ENCODE data around the gene ATP2A3.
A peak's percentile ranks its signal among the peaks of the same experiment; 100 is the strongest.

Gene ATP2A3

DNA sequence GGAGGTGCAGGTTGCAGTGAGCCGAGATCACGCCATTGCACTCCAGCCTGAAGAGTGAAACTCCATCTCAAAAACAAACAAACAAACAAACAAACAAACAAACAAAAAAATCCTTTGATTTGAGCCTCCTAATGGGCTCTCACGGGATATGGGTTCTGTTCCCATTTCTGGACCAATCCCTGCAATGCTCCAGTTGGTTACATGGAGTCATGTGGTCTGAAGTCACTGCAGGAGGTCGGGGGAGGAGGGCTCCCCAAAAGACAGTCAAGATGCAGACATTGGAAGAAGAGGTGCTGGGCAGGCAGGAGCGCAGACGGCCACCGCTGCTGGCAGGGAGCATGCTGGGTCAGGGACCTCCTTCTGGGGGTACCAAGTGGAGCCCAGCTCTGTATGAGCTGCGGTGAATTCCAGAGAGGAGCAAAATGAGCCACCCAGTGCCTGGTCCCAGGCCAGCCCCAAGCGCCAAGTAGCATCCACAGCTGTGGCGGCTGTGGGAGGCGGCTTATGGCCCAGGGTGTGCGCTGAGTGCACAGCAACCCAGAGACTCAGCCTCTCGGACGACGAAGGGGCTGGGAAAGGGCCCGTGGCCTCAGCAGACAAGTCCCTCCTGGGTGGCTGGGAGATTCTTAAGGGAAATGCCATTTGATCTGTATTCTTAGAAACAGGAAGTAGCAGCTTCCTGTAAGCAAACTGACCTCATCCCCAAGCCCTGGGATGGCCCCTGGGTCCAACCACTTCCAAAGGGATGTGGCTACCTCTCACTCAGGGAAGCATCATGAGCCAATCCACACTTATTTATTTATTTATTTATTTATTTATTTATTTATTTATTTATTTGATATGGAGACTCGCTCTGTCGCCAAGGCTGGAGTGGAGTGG lies 19.6 kb upstream of the ATP2A3 start:
- H3K4me1 Mint-ChIP-seq (ENCODE audit: low read depth) = peaks cover 8% of the 10 kb centered on the region
- DNase-seq (ENCODE audit: low spot score) = no peak
- no peak overlapping the region for H3K4me3 Mint-ChIP-seq
- peaks cover 2% of the 10 kb centered on the region for H3K27me3 Mint-ChIP-seq (ENCODE audit: low read depth)
- no peaks in the 10 kb centered on the region for H3K9me3 Mint-ChIP-seq
- H3K27ac Mint-ChIP-seq = no peak overlapping the region
- H3K36me3 Mint-ChIP-seq (ENCODE audit: low read depth) = no peaks in the 10 kb centered on the region

DNA sequence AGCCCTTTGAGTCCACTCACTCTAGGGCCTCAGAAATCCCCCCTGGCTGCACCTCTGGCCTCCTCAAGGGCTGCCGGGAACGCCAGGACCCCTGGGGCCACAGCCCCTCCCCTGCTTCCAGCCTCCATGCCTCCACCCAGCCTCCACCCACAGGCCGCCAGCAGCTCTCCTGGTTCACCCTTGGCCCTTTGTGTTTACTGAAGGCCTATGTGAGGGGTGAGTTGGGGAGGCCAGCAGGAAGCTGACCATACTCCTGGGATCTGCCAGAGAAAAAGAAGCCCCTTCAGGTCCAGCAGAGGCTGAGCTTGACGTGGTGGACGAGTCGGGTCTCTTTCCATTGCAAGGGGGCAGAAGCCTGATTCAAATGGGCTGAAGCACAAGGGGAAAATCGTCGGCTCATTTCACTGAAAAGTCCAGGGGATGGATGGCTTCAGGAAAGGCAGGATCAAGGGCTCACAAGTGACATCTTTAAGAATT lies 18.3 kb upstream of the ATP2A3 start:
- H3K36me3 Mint-ChIP-seq (ENCODE audit: low read depth) = no peaks in the 10 kb centered on the region
- no peak for DNase-seq (ENCODE audit: low spot score)
- no peak overlapping the region for H3K27ac Mint-ChIP-seq
- H3K9me3 Mint-ChIP-seq = no peaks in the 10 kb centered on the region
- no peak overlapping the region for H3K4me3 Mint-ChIP-seq
- H3K4me1 Mint-ChIP-seq (ENCODE audit: low read depth) = peaks cover 8% of the 10 kb centered on the region
- peaks cover 2% of the 10 kb centered on the region for H3K27me3 Mint-ChIP-seq (ENCODE audit: low read depth)

DNA sequence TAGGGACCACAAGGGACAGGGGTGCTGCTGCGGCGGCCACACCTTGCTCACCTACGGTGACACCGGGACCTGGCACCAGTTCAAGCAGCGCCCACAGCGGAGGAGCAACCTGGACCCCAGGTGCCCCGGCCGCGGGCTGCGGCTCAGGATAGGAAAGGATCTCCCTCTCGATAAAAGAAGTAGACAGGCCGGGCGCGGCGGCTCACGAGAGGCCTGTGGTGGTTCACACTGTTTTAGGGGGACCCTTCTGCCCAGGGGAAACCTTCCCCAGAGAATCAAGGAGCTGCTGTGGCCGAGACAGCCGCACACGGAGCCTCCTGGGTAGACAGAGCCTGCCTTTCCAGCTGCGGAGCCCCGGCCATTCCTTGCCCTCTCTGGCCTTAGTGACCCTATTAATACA lies 17.9 kb upstream of the ATP2A3 start:
- Mint-ChIP-seq H3K4me3 (no peak overlapping the region), H3K27me3 (ENCODE audit: low read depth) (peaks cover 2% of the 10 kb centered on the region), H3K36me3 (ENCODE audit: low read depth) (no peaks in the 10 kb centered on the region), H3K27ac (no peak overlapping the region), H3K4me1 (ENCODE audit: low read depth) (peaks cover 8% of the 10 kb centered on the region), H3K9me3 (no peaks in the 10 kb centered on the region)
- no peak for DNase-seq (ENCODE audit: low spot score)

DNA sequence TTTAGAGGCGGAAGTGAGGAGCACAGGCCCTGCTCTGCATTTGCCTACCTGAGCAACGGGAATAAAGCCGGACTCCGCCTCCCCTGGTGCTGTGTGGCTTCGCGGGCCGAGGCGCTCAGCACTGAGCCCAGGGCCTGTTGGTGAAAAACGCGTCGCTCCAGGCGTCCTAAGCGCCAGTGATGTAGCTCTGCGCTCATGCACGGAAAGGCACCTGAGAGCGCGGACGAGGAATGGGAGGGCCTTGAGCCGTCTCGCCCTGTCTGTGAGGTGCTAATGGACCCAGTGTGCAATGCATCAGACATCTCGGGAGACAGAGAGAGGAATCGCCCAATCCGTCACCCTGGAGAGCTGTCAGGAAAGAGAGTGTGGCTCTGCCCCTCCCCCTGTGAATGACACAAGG lies 17.2 kb upstream of the ATP2A3 start:
- no peak overlapping the region for H3K27ac Mint-ChIP-seq

DNA sequence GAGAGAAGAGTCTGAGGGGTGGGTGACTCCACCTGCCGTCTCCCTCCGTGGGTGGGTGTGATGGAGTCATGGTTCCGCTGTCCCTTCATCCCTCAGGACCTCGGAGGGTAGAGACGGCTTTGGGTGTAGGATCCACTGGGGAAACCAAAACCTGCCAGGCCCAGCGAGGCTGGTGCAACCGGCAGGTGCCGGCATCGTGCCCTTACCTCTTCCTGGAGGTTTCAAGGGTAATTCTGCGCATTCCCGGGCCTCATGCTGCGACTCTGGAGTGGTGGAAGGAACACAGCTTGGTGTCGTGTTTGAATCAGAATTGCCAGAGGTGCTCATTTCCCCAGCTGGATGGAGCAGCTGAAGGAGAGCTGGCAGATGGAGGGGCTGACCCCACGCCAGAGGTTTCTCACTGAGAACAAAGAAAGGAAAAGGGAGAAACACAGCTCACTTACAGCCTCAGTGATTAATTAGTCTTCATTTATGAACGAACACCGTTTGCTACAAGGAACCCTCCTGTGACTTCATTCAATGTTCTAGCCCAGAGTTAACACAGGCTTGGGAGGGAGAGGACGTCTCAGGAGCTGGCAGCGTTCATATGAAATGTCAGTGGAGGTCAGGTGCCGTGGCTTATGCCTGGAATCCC lies 16.3 kb upstream of the ATP2A3 start:
- Mint-ChIP-seq H3K27ac (no peak overlapping the region), H3K9me3 (no peaks in the 10 kb centered on the region), H3K4me1 (ENCODE audit: low read depth) (peaks cover 8% of the 10 kb centered on the region), H3K36me3 (ENCODE audit: low read depth) (no peaks in the 10 kb centered on the region), H3K4me3 (no peak overlapping the region), H3K27me3 (ENCODE audit: low read depth) (peaks cover 2% of the 10 kb centered on the region)
- no peak for DNase-seq (ENCODE audit: low spot score)

More for the DNA sequence above, 17.2 kb upstream of the ATP2A3 start:
- Mint-ChIP-seq H3K4me3 (no peak overlapping the region), H3K27me3 (ENCODE audit: low read depth) (peaks cover 2% of the 10 kb centered on the region), H3K36me3 (ENCODE audit: low read depth) (no peaks in the 10 kb centered on the region), H3K9me3 (no peaks in the 10 kb centered on the region), H3K4me1 (ENCODE audit: low read depth) (peaks cover 8% of the 10 kb centered on the region)
- DNase-seq (ENCODE audit: low spot score) = no peak

DNA sequence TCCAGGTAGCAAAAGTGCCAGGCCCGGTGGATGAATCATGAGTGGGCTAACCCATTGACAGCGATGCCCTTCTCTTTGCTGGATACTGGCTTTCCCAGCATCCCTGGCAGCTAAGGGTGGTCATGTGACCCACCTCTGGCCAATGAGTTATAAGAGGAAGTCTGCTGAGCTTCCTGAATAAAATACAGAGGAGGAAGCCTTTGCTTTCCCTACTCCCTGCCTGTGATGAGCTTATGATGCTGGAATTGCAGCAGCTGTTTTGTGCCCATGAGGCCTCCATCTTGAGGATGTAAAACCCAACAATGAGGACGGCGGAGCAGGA lies 15.0 kb upstream of the ATP2A3 start:
- no peak for DNase-seq (ENCODE audit: low spot score)
- no peak overlapping the region for H3K4me3 Mint-ChIP-seq
- no peak overlapping the region for H3K27ac Mint-ChIP-seq
- peaks cover 9% of the 10 kb centered on the region for H3K4me1 Mint-ChIP-seq (ENCODE audit: low read depth)
- H3K27me3 Mint-ChIP-seq (ENCODE audit: low read depth) = no peaks in the 10 kb centered on the region
- no peaks in the 10 kb centered on the region for H3K36me3 Mint-ChIP-seq (ENCODE audit: low read depth)
- peaks cover 7% of the 10 kb centered on the region for H3K9me3 Mint-ChIP-seq

DNA sequence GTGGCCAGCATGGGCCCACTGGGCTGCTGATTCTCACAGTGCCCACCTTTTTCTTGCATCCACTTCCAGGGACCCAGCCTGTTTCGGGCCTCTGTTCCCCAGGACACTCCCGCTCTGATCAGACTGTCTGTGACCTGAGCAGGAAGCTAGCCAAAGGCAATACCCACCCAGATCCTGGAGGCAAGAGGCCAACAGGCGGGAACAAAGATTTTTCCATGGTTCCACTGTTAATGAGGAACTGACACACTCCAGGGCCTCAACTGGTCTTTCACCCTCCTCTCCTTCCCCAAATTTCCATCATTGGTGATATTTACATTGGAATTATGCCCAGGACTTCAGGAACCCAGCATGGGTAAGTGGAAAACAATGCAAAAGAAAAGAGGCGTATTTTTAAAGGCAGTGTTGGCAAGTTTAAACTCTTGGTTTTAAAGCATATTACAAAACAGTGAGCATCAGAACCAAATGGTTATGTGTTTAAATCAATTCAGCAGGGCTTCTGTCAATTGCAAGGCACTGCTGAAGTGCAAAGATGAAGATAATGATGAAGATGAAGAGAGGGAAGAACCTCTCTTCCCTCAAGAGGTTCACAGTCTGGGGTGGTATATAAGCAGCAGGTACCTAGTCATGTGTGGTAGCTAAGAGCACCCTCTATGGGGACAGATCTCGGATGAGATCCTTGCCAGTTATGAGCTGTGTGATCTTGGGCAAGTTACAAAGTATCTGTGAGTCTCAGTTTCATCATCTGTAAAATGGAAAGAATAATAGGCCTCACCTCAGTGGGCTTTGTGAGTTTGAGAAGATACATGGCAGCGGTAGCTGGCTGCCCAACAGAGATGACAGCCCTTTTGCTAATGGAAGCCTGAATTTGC lies 14.4 kb upstream of the ATP2A3 start:
- no peaks in the 10 kb centered on the region for H3K36me3 Mint-ChIP-seq (ENCODE audit: low read depth)
- H3K27me3 Mint-ChIP-seq (ENCODE audit: low read depth) = no peaks in the 10 kb centered on the region
- no peak for DNase-seq (ENCODE audit: low spot score)
- peaks cover 7% of the 10 kb centered on the region for H3K9me3 Mint-ChIP-seq
- no peak overlapping the region for H3K4me3 Mint-ChIP-seq
- H3K27ac Mint-ChIP-seq = no peak overlapping the region
- H3K4me1 Mint-ChIP-seq (ENCODE audit: low read depth) = peaks cover 5% of the 10 kb centered on the region

DNA sequence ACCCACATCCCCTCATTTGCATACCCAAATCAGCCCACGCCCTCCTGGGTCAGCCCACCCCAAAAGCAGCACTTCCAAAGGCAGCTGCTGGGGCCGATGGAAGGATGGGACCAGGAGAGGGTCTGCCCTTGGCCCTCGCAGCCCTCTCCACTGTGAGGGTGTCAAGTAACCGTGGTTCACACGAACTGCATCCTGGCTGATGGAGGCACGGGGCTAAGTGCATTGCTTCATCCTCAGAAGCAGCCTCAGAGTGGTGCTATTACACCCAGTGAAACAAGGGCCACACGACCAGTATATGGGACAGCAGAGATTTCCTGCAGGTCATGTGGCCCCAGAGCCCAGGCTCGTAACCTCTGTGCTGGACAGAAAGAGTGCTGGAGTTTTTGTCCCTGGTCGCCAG lies 13.2 kb upstream of the ATP2A3 start:
- Mint-ChIP-seq H3K36me3 (ENCODE audit: low read depth) (no peaks in the 10 kb centered on the region), H3K4me1 (ENCODE audit: low read depth) (peaks cover 9% of the 10 kb centered on the region), H3K27me3 (ENCODE audit: low read depth) (peaks cover under 1% of the 10 kb centered on the region), H3K9me3 (peaks cover 7% of the 10 kb centered on the region), H3K27ac (no peak overlapping the region), H3K4me3 (no peak overlapping the region)
- no peak for DNase-seq (ENCODE audit: low spot score)

DNA sequence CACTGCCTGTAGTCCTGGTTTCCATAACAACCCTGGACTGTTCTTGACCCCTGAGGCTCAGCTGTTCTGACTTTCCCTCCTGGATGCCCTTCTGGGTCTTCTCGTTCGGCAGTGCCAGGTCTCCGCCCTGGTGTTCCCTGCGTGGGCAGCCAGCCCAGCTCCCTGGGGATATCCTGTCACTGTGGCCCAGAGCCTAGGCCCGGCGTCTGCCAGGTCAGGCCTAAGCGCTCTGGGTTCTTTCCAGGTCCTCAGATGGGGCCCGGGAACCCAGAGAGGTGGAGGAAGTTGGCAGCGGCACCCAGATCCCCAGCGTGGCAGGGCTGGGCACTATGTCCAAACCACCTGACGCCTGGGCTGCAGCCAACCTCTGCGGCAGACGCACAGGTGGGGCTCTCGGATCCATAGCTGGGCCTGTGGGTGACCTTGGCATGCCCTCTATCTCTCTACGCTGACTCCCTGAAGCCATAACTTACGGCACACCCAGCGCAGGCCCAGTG lies 12.5 kb upstream of the ATP2A3 start:
- H3K27me3 Mint-ChIP-seq (ENCODE audit: low read depth) = peaks cover 4% of the 10 kb centered on the region
- H3K36me3 Mint-ChIP-seq (ENCODE audit: low read depth) = no peaks in the 10 kb centered on the region
- H3K4me3 Mint-ChIP-seq = no peak overlapping the region

DNA sequence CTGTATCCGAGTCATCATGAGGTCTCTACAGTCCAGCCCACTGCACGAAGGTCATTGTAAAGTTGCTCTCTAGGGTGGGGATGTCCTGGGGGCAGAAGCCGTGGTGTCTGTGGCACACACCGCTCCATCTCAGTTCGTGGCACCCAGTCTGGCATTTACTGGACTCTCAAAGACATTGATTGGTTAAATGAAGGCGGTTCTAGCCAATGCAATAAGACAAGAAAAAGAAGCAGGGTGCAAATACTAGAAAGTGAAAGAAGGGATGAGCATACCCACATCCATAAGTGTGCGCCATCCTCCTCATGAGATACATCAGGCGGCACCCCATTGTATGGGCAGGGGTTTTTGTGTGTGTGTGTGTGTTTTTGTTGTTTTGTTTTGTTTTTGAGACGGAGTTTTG lies 10.7 kb upstream of the ATP2A3 start:
- H3K9me3 Mint-ChIP-seq = peaks cover 7% of the 10 kb centered on the region
- H3K27me3 Mint-ChIP-seq (ENCODE audit: low read depth) = peaks cover 4% of the 10 kb centered on the region
- no peaks in the 10 kb centered on the region for H3K36me3 Mint-ChIP-seq (ENCODE audit: low read depth)
- no peak for DNase-seq (ENCODE audit: low spot score)
- H3K4me3 Mint-ChIP-seq = no peak overlapping the region
- H3K4me1 Mint-ChIP-seq (ENCODE audit: low read depth) = peaks cover 16% of the 10 kb centered on the region
- H3K27ac Mint-ChIP-seq = no peak overlapping the region

More for the DNA sequence above, 12.5 kb upstream of the ATP2A3 start:
- Mint-ChIP-seq H3K4me1 (ENCODE audit: low read depth) (peaks cover 15% of the 10 kb centered on the region), H3K9me3 (peaks cover 7% of the 10 kb centered on the region), H3K27ac (no peak overlapping the region)
- DNase-seq (ENCODE audit: low spot score) = no peak

DNA sequence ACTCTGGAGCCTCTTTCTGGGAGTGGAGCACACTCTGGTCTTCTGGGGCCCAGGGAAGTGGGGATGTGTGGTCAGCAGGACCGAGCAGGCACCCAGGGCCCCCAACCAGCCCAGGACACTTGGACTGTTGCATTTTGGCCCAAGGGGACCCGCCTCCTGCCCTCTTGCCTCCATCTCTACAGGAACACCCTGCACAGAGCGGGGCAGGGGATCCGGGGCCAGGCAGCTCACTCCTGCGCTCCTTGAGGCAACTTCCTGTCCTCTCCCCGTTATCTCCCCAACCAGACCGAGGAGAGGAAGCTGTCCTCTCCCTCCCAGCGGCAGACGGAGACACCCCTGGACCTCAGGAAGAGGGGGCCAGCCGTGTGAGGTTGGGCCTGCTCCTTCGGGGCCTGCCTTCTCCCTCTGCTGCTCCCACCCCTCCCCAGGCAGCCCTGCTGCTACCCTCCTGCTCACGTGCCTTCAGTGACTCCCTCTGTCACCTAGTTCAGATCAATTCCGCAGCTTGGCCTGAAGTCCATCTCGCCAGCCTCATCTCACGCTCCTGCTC lies 10.0 kb upstream of the ATP2A3 start:
- Mint-ChIP-seq H3K4me3 (no peak overlapping the region), H3K27ac (no peak overlapping the region), H3K9me3 (peaks cover 7% of the 10 kb centered on the region), H3K27me3 (ENCODE audit: low read depth) (peaks cover 4% of the 10 kb centered on the region), H3K36me3 (ENCODE audit: low read depth) (no peaks in the 10 kb centered on the region), H3K4me1 (ENCODE audit: low read depth) (peaks cover 16% of the 10 kb centered on the region)
- no peak for DNase-seq (ENCODE audit: low spot score)

DNA sequence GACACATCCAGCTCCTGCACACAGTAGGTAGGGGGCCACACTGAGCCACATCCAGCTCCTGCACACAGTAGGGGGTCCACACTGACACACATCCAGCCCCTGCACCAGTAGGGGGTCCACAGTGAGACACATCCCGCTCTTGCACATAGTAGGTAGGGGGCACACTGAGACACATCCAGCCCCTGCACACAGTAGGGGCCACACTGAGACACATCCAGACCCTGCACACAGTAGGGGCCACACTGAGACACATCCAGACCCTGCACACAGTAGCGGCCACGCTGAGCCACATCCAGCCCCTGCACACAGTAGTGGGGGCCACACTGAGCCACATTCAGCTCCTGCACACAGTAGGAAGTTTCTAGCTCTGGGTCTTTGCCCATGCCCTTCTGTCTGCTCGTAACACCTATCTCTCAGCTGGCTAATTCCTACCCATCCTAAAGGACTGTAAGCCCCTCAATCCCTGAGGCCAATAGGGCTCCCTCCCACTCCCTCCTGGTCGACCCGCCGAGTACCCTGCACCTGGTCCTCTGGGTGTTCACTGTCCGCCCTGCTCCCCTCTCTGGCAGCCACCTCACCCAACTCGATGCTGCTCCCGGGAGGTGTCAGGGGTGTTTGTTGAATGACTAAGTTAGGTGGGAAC lies 9.4 kb upstream of the ATP2A3 start:
- Mint-ChIP-seq H3K4me3 (no peak overlapping the region), H3K27ac (no peak overlapping the region), H3K27me3 (ENCODE audit: low read depth) (peaks cover 4% of the 10 kb centered on the region), H3K9me3 (peaks cover 7% of the 10 kb centered on the region), H3K4me1 (ENCODE audit: low read depth) (peaks cover 19% of the 10 kb centered on the region), H3K36me3 (ENCODE audit: low read depth) (no peaks in the 10 kb centered on the region)
- DNase-seq (ENCODE audit: low spot score) = no peak

DNA sequence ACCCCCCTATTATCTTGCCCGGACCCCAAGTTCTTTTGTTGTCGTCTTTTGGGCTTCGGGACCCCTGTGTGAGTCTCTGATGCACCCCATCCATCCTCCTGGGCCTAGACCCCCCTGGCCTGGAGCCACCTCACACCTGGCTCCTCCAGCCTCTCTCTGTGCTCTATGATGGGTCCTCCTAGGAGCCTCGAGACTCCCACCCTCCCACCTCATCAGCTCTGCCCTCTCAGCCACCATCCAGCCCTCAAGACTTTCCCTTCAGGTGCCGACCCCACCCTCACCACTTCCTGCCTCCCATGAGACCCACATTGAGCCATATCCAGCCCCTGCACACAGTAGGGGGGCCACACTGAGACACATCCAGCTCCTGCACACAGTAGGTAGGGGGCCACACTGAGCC lies 8.7 kb upstream of the ATP2A3 start:
- H3K36me3 Mint-ChIP-seq (ENCODE audit: low read depth) = no peaks in the 10 kb centered on the region
- H3K4me3 Mint-ChIP-seq = peak overlapping the region; percentile 57
- peaks cover 7% of the 10 kb centered on the region for H3K9me3 Mint-ChIP-seq
- peaks cover 19% of the 10 kb centered on the region for H3K4me1 Mint-ChIP-seq (ENCODE audit: low read depth)
- DNase-seq (ENCODE audit: low spot score) = no peak
- peaks cover 4% of the 10 kb centered on the region for H3K27me3 Mint-ChIP-seq (ENCODE audit: low read depth)
- no peak overlapping the region for H3K27ac Mint-ChIP-seq

Data from T-helper 2 cell treated with Interferon-gamma antibody and Interleukin-4, amounts not matched to agents 5 μg/mL and 100 μg/mL, for 36 hours (primary cell).